GM21447 (cell line): ENCODE data around the gene GK.
"Not testable (repeated sequence)": the region's sequence is repeated elsewhere in the genome, so short reads cannot be mapped to it uniquely, and the experiment has no call there.

Experiments used
- ATAC-seq: cut with Tn5 transposase; IDR thresholded peaks from one replicate; pipeline ENCODE4 v1.9.1; 2021; ENCODE audit not compliant: unreplicated experiment

GK gene

DNA sequence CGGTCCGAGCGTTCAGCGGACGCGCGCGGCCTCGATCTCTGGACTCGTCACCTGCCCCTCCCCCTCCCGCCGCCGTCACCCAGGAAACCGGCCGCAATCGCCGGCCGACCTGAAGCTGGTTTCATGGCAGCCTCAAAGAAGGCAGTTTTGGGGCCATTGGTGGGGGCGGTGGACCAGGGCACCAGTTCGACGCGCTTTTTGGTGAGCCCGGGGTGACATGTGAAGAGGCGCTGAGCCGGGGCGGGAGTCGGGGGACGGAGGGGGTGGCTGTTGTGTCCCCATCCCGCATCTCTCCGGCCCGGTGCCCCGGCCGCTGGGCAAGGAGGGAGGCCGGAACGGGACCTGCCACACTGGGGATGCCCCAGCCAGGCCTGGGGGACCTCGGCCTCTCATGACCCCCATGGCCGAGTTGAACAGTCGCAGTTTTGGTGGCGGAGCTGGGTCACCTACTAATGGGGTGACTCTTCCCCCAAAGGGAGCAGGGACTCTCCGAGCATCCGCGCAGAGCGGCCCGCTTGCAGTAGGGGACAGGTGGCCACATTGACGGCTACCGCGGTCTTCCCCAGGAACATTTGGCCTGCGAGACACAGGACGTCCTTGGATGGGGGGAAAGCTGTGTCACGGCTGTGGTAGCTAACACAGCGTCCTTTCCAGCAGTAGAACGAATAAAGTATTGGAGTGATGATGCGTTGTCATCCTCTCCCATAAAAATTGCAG is at the start of gene GK:
Gene GK, plus strand, starts transcription at position 9 of the 717 bp plus-strand sequence. Its CDS starts 115 bp downstream, at position 124.
- peak; percentile 10 for ATAC-seq

DNA sequence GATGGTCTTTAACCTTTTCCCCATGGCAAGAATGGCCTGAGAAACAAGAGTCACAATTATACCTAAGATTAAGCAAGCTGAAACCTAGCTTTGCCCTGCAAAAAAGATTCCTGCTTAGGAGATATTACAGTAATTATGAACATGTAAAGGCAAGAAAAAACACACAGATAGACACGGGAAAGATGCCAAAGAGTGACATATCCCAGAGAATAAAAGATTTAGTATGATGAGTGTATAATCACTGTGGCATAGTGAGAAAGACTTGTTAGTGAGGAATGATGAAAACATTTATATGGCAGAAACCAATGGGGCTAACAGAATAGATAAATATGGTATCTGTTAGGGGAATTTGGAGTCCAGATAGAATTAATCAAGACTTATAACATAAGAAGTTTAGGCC is 46.1 kb upstream of the GK start:
- no peak for ATAC-seq

DNA sequence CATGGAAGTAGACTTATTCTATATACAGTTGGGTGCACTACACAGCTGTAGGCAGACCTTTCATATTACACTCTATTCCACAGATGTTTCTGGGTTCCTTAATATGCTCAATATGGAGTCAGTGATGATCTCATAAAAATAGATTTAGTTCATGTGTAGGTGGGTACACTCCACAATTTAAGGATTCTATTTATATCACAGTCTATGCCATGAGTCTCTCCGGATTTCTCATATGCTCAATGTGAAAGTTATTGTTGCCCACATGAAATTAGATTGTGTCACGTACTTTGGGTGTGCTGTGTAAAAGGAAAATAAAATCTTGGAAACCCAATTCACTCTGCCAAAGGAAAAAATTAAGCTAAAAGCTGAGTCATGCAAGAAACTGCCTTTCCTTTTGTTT is 43.2 kb upstream of the GK start:
- ATAC-seq: no peak

DNA sequence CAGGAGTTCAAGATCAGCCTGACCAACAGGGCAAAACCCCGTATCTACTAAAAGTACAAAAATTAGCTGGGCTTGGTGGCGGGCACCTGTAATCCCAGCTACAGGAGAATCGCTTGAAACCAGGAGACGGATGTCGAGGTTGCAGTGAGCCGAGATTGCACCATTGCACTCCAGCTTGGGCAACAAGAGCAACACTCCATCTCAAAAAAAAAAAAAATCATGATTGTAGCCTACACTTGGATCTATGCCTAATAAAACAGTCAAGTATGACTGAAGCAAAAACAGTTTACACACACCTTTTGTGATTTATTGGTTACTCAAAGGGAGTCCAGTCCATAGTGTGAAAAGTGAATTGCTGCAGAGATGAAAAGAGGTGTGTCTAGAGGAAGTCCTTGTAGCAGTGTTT is 41.0 kb upstream of the GK start:
- no peak for ATAC-seq

DNA sequence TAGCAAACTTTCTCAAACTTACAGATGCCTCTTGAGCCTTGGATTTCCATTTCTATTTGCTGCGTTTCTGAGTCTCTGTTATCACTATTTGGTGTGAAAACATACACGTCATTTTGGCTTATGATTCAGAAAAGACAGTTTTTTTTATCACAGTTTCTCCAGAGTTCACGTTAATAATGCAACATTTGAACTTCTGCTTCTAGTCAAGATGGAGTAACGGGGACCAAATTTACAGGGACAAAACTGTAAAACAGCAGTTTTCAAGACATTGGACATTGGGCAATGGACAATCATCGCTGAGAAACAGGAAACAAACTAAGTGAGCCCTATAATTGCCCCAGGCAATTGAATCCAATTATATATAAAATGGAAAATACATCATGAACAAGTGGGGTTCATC is 39.5 kb upstream of the GK start:
- ATAC-seq: no peak

DNA sequence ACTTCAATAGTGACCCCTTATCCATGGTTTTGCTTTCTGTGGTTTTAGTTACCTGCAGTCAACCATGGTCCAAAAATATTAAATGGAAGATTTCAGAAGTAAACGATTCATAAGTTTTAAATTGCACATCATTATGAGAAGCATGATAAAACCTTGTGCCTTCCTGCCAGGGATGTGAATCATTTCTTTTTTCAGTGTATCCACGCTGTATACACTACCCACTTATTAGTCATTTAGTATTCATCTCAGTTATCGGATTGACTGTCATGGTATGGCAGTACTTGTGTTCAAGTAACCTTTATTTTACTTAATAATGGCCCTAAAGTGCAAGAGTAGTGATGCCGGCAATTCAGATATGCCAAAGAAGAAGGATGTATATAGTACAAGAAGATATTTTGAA is 38.0 kb upstream of the GK start:
- ATAC-seq: no peak

DNA sequence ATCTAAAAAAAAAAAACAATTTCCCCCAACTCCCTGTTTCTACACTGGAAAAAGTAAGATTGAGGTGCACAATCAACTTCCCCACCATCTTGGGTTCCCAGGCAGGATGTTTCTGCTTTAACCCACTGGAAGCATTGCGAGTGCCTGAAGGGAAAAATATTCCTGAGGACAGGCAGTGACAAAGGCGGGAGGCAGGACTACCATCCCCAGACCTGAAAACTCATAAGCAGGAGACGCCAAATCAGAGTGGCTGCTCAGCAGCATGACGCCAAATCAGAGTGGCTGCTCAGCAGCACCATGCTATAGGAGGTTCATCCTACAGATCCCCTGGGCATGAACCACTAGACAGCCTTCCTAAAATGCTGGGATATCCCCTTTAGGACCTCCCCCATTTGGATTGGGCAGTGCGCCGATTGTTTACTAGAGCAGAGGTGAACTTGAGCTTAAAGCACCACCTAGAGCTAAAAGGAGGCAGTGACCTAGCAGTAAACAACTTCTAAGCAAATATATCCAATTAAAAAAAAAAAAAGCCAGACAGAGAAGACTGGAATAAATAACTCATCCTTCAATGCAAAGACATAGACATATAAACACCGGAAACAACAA is 35.0 kb upstream of the GK start:
- no peak for ATAC-seq

DNA sequence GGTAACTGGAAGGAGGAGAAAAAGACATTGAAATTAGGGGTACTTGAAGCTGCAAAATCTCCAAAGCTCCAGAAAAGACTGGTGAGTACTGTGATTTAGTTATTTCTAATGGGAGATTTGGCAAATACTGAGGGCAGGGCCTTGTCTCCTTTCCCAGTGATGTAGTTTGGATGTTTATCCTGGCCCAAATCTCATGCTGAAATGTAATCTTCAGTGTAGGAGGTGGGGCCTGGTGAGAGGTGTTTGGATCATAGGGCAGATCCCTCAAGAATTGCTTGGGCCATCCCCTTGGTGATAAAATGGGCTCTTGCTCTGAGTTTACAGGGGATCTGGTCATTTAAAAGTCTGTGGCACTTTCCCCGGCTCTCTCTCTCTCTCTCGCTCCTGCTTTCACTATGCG is 33.1 kb upstream of the GK start:
- no peak for ATAC-seq

DNA sequence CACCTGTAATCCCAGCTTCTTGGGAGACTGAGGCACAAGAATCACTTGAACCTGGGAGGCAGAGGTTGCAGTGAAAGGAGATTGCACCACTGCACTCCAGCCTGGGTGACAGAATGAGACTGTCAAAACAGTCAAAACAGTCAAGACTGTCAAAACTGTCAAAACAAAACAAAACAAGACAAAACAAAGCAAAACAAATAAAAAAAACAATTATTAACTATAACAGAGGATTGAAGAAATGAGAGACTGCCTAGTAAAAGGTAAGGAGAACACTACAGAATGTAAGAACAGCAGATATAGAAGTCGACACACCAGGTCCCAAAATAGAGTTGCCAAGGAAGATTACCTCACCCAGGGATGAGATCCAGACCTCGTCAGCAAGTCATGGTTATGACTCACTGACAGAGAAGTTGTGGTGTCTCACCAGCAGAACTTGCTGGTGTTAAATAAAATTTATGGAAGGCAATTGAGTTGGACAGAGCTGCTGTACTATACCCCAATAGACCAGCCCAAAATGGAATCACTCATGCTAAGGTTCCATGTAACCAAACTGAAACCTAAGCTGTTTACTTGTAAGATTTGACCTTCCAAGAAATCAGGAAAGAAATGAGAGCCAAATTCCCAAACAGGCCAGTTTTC is 32.1 kb upstream of the GK start:
- ATAC-seq: no peak

DNA sequence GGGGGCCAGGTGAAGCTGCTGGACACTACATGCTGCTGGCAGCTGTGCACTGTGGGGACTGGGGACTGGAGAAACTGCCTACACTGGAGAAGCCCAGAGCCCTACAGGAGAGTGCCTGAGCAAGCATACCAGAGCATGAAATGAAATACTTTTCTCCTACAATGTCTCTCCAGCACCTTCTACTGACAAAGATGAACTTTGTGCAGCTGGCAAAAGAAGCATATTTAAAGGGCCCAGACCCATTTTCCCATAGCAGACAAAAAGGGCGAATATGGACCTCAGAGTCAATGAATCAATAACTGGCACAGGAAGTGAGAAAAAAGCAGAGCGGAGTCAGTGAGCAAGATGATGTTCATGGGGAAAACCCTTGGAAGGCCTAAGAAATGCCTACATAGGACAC is 30.9 kb upstream of the GK start:
- no peak for ATAC-seq

DNA sequence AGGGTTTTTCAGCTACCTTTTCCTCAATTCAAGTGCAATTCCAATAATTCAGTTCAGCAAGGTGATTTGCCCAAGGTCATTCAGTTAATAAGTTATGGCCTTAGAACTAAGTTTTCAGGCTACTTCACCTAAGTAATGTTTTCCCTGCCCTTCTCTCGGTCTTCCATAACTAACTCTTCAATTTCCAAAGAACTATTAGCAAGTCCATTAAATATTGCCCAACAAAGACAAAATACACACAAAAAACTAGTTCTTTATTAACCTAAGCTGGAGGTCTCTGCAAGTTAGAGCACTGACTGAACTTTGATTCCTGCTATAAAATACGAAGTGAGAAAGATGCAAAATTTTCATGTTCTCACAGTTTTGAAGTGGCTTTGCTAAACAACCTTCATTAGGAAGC is 26.8 kb upstream of the GK start:
- no peak for ATAC-seq

DNA sequence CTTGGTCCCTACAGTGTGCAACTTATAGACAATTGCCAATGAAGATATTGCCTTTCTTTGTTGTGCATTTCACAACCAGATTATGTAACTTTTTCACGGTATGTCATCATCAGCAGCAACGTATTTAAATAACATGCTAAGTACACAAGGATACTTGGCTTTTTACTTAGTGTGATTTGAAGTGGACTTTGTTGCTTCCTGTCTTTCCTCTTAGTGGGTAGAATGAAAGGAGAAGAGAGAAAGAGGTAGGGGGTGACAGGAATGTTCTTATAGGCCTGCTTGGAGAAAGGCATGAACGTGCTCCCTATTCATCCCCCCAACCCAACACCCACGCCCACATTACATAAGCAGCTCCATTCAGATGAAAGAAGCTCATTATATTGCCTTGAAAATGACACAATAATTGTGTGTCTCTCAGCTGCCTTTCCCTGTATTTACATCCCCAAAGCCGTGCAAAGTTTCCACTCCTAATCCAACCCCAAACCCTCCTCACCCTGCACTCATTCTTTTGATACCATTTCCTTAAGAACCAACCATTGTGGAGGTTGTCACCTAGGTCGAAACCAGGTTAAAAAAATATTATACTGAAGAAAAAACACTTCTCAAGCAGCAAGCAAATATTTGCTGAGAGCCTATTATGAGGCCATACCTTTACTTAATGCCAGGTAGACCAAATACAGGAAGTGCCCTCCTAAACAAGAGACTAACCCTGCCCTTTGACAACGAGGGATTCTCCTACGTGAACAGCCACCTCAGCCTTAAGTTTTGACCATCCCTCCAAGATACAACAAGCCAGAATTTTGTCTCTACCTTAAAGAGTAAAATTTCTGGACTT is 25.2 kb upstream of the GK start:
- ATAC-seq: no peak

DNA sequence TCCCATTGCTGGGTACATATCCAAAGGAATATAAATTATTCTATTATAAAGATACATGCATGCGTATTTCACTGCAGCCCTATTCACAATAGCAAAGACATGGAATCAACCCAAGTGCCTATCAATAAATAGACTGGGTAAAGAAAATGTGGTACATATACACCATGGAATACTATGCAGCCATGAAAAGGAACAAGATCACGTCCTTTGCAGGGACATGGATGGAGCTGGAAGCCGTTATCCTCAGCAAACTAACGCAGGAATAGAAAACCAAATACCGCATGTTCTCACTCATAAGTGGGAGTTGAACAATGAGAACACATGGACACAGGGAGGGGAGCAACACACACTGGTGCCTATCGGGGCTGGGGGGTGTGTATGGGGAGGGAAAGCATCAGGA is 19.2 kb upstream of the GK start:
- ATAC-seq: not testable (repeated sequence)

DNA sequence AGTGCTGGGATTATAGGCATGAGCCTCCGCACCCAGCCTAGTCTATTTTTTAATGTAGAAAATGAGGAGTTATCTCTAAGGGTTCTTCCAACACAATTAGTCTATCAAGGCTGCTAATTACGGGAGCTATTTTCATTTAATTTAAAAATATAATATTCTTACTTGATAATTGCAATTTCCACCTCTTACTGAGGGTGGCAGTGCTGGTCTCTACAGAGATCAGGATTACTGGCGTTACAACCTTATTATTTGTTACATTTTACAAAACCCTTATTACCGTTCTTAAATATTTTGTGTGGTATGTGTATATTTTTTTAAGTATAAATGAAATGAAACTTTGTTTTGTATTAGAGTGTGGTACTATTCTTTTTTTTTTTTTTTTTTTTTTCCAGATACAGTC is 17.6 kb upstream of the GK start:
- no peak for ATAC-seq

DNA sequence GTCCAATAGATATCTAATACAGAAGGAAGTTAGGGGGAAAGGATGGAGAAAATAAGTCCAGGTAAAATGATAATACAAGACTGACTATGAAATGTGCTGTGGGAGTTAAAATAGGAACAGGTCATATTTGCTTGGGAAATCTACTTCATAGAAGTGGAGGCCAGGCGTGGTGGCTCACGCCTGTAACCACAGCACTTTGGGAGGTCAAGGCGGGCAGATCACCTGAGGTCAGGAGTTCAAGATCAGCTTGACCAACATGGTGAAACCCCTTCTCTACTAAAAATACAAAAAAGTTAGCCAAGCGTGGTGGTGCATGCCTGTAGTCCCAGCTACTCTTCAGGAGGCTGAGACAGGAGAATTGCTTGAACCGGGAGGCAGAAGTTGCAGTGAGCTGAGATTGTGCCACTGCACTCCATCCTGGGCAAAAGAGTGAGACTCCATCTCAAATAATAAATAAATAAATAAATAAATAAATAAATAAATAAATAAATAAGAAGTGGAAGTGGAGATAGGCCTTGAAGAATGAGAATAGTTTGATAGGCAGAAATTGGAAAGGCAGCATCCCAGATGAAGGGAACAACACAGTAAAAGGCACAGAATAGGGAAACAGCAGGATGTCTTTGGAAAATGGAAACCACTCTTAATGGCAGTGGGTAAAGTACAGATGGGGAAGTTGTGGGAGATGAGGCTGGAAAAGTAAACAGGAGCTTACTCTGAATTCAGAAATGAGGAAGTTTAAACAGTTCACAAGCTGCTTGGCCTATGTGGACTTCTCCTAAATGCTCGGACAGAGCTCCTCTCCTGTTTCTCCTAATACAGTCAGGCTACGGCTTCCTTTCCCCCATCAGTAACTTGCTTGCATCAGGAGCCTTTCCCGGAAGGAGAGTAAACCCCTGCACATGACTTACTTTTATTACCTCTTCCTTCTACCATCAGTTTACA is 15.1 kb upstream of the GK start:
- no peak for ATAC-seq

DNA sequence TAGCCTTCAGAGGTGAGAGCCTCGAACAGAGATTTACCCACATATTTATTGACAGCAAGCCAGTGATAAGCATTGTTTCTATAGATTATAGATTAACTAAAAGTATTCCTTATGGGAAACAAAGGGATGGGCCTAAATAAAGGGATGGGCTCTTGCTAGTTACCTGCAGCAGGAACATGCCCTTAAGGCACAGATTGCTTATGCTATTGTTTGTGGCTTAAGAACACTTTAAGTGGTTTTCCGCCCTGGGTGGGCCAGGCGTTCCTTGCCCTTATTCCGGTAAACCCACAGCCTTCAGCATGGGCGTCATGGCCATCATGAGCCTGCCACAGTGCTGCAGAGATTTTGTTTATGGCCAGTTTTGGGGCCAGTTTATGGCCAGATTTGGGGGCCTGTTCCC is 13.5 kb upstream of the GK start:
- ATAC-seq: not testable (repeated sequence)

DNA sequence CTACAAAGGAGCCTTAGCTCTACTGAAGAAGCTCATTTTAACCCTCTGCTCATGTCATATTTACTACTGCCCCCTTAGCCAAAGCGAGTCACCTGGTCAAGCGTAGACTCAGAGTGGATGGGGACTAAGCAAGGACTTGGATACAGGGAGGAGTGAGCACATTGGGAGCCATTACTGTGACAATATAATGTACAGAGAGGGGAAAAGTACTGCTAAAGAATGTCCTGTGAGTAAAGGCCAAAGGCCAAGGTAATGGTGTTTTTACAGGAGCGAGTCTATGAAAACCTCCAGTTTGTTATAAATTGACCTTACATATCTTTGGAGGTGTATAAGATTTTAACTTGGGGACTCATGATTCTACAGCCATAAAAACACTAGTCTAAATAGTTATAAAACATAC is 10.6 kb upstream of the GK start:
- no peak for ATAC-seq

DNA sequence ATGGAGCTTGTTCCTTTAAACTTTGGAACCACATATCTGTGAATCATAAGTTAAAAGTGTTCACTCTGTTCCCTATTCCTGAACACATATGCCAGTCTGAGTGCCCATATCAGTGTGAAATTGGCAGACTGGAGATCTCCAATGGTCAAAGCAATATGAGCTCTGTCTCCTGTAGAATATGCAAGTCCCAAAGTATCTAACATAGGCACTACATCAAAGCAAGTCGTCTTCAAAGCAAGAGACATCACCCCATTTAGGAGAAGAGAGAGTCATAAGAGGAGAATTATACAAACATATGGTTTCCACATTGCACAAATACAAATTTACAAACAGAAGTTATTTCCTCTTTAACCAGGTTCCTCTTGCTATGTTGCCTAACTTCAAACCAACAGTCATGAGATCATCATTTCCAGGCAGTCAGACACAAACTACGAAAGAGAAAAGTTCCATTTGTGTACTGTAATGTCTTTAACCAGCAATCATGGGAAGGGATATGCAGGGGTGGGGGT is 9.9 kb upstream of the GK start:
- no peak for ATAC-seq

DNA sequence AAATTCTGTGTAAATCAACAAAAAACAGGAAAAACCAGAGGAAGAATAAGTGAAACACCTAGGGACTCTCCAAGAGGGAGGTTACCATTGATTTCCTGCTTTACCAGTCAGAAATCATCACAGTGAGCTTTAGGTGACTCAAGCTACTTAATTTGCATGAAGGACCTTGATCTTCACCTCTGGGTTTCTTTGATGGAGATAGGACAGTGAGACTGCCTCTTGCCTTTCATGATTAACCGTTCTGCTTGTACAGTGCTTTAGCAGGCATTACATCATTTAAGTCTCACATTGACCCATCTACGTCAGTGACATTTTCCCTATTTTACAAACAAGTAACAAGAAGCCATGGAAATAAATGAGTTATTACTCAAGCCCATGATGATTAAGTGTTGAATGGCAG is 3.4 kb upstream of the GK start:
- ATAC-seq: no peak
